NCI-H1930 (cell line): ENCODE measurements around the gene CD19.

Experiments
- DNase-seq, 2 experiments: peaks; one replicate each; lab custom pipeline; 2025; lab: John Stamatoyannopoulos, UW

CD19 gene

GRCh38 chr16:28982418-28982817 lies 50.6 kb downstream of the CD19 start:
- DNase-seq, result no peak

DNA sequence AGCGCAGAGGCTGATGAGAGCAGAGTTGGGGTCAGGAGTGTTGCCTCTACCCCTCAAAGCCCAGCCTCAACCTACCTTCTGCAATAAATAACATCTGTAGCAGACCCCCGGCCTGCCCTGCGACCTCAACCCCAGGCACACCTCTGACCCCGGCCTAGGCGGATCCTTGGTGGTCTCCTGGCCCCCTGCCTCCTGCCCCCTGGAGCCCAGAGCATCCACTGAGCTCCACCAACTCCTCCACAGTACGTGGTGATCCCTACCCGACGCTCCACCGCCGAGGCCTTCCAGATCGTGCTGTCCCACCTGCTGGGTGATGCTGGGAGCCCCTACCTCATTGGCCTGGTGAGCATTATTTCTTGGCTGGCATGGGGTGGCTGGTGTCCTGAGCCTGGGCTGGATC lies 51.2 kb downstream of the CD19 start:
- DNase-seq, result no peak

DNA sequence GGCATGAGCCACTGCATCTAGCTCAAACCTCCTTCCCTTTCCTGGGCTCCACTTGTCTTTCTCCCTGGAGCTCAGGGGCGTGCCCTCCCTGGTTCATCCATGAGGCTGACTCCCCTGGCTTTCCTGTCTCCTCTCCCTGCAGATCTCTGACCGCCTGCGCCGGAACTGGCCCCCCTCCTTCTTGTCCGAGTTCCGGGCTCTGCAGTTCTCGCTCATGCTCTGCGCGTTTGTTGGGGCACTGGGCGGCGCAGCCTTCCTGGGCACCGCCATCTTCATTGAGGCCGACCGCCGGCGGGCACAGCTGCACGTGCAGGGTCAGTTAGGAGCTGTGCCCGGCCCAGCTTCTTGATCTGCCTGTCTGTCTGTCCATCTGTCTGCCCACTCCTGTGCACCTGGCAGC lies 51.9 kb downstream of the CD19 start:
- no peak for DNase-seq

DNA sequence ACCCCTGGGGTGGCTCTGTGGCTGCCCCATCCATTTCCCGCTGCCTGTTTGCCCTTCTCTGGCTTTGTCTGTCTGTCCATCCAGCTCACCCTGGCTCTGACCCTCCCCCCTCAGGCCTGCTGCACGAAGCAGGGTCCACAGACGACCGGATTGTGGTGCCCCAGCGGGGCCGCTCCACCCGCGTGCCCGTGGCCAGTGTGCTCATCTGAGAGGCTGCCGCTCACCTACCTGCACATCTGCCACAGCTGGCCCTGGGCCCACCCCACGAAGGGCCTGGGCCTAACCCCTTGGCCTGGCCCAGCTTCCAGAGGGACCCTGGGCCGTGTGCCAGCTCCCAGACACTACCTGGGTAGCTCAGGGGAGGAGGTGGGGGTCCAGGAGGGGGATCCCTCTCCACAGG lies 52.3 kb downstream of the CD19 start:
- no peak for DNase-seq

- no peak for DNase-seq
Observed at GRCh38 chr16:28984619-28985135, 52.9 kb downstream of the CD19 start, which contains the start of gene LAT. LAT (plus strand) TSS chr16:28985052; CDS start chr16:28985418, 366 bp downstream.

- no peak for DNase-seq
Observed at GRCh38 chr16:28985211-28986041, 53.7 kb downstream of the CD19 start.

- no peak for DNase-seq
Observed at GRCh38 chr16:28986046-28986445, 54.3 kb downstream of the CD19 start.

DNA sequence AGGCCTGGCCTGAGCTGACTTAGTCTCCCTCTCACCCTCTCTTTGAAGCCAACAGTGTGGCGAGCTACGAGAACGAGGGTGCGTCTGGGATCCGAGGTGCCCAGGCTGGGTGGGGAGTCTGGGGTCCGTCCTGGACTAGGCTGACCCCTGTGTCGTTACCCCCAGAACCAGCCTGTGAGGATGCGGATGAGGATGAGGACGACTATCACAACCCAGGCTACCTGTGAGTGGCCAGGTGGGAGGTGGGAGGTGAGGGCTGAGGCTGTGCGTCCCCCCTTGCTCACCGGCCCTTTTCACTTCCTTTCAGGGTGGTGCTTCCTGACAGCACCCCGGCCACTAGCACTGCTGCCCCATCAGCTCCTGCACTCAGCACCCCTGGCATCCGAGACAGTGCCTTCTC lies 54.7 kb downstream of the CD19 start:
- no peak for DNase-seq

GRCh38 chr16:28987170-28987853 lies 55.5 kb downstream of the CD19 start:
- no peak for DNase-seq
